ENCODE results near the gene ATP6V1B1. TPM values are rescaled to one million over a fixed set of nuclear protein-coding genes. Genes with fewer than 3 reads are reported as not detected.

The ATP6V1B1 gene
- total RNA-seq, 1 donor from 2014 or later, result 2.1 TPM

DNA sequence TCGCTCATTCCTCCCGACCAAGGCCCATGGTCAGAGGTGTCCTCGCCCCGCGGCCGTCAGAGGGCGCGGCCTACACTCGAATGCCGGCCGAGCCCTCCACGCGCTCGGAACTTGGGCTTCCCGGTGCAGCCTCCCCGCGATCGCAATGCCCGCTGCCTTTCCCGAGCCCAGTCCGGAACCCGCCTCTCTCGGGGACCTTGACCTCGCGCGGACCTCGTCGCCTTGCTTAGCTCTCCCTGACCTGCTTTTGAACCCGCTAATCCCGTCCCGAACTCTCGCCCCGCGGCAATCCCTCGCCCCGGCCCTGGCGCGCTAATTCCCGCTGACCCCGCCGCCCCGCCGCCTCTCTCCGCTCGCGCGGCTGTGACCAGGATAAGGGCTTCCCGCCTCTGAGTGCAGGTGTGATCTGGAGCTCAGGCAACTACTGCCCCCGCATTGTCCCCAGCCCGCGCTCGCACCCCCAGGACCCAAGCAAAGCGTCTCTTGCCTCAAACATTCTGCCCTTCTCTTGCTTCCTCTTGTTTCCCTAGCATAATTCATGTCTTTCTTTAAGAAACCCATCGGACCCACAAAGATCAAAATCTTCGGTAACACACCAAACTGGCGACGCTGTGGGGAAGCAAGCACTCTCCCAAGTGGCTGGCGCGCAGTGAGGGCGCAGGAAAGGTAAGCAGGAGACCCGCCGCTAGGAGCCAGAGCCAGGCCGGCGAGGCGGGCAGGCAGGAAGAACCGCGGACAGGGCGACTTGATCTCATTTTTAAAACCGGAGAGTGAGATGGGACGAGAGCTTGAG, 46.6 kb upstream of the ATP6V1B1 start:
- no peak for DNase-seq
- TF ChIP-seq, protein P1, sequence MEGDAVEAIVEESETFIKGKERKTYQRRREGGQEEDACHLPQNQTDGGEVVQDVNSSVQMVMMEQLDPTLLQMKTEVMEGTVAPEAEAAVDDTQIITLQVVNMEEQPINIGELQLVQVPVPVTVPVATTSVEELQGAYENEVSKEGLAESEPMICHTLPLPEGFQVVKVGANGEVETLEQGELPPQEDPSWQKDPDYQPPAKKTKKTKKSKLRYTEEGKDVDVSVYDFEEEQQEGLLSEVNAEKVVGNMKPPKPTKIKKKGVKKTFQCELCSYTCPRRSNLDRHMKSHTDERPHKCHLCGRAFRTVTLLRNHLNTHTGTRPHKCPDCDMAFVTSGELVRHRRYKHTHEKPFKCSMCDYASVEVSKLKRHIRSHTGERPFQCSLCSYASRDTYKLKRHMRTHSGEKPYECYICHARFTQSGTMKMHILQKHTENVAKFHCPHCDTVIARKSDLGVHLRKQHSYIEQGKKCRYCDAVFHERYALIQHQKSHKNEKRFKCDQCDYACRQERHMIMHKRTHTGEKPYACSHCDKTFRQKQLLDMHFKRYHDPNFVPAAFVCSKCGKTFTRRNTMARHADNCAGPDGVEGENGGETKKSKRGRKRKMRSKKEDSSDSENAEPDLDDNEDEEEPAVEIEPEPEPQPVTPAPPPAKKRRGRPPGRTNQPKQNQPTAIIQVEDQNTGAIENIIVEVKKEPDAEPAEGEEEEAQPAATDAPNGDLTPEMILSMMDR (IDR thresholded peaks at IDR 0.05), result no peak
- Histone ChIP-seq H3K27me3 (peaks cover 95% of the 10 kb centered on the region), H3K9me3 (no peaks in the 10 kb centered on the region), H3K4me3 (no peak overlapping the region), H3K36me3 (no peaks in the 10 kb centered on the region), H3K27ac (no peak overlapping the region), H3K4me1 (peaks cover 17% of the 10 kb centered on the region)
- peak; percentile 12 for ATAC-seq
- intact Hi-C loops (cut with DNase I), result no loop called here

GRCh38 chr2:70889716-70890037, 46.0 kb upstream of the ATP6V1B1 start:
- Histone ChIP-seq H3K4me1 (peaks cover 17% of the 10 kb centered on the region), H3K9me3 (no peaks in the 10 kb centered on the region), H3K36me3 (no peaks in the 10 kb centered on the region), H3K27ac (no peak overlapping the region), H3K4me3 (no peak overlapping the region), H3K27me3 (peaks cover 92% of the 10 kb centered on the region)
- DNase-seq, result no peak
- no peak for ATAC-seq
- intact Hi-C loops (cut with DNase I), result no loop called here
- TF ChIP-seq, protein P1 (IDR thresholded peaks at IDR 0.05), result no peak

- ATAC-seq (no peak), DNase-seq (no peak)
- Histone ChIP-seq H3K27me3 (peaks cover 92% of the 10 kb centered on the region), H3K4me1 (peaks cover 17% of the 10 kb centered on the region), H3K9me3 (no peaks in the 10 kb centered on the region), H3K36me3 (no peaks in the 10 kb centered on the region), H3K4me3 (no peak overlapping the region), H3K27ac (no peak overlapping the region)
- intact Hi-C loops (cut with DNase I), result no loop called here
- TF ChIP-seq, protein P1 (IDR thresholded peaks at IDR 0.05), result no peak
These were observed 45.1 kb upstream of the ATP6V1B1 start for GRCh38 chr2:70890469-70891065.

GRCh38 chr2:70891572-70892357, 43.9 kb upstream of the ATP6V1B1 start:
- H3K27me3 ChIP-seq, result peaks cover 92% of the 10 kb centered on the region
- TF ChIP-seq, protein P1 (IDR thresholded peaks at IDR 0.05), result no peak
- no peak overlapping the region for H3K27ac ChIP-seq
- DNase-seq (no peak), ATAC-seq (no peak)
- intact Hi-C loops (cut with DNase I), result no loop called here
- no peak overlapping the region for H3K4me3 ChIP-seq
- H3K36me3 ChIP-seq, result no peaks in the 10 kb centered on the region
- no peaks in the 10 kb centered on the region for H3K9me3 ChIP-seq
- peaks cover 17% of the 10 kb centered on the region for H3K4me1 ChIP-seq

DNA sequence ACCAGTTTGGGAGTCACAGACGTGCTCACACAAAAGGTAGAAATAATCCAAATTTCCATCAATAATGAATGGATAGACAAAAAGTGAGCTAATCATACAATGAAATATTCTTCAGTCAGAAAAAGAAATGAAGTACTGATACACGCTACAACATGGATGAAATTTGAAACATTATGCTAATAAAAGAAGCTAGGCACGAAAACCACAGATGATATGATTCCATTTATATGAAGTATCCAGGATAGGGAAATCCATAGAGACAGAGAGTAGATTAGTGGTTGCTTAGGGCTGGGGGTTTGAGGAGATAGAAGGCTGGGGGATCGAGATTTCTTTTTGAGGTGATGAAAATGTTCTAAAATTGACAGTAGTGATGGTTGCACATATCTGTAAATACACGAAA, 43.0 kb upstream of the ATP6V1B1 start:
- TF ChIP-seq, protein P1 (IDR thresholded peaks at IDR 0.05), result no peak
- Histone ChIP-seq H3K27me3 (peaks cover 92% of the 10 kb centered on the region), H3K36me3 (no peaks in the 10 kb centered on the region), H3K9me3 (no peaks in the 10 kb centered on the region), H3K4me1 (peaks cover 8% of the 10 kb centered on the region), H3K27ac (no peak overlapping the region), H3K4me3 (no peak overlapping the region)
- ATAC-seq, result no peak
- DNase-seq, result no peak
- intact Hi-C loops (cut with DNase I), result no loop called here
